ENCODE results near the gene PTN.

GRCh38 chr7:137298464-137298794, 45.1 kb downstream of the PTN start:
- no peak for TF ChIP-seq EZH2phosphoT487 (IDR thresholded peaks at IDR 0.05; ENCODE audit: insufficient read depth, low read depth)
- no peak for TF ChIP-seq EZH2 (IDR thresholded peaks at IDR 0.05; ENCODE audit: insufficient read depth, poor library complexity, severe bottlenecking)
